ENCODE measurements around the gene MSH2.

The MSH2 gene

DNA sequence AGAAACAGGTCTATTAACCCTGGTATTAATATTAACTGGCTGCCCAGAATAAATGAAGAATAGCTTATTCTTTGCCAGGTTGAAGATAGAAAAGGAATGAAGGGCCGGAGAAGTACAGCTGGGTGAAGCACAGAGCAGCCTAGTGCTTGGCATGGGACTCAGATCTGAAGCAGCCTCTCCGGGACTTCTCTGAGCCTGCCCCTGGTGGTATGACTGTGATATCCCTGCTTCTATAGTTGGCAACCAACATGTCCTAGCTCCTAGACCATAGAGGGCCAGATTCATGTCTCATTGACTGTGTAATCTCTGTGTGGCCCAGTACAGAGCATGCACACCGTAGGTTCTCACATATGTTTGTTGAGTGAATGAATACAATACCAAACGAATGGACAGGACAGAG lies 107.8 kb downstream of the MSH2 start:
- no peak for DNase-seq

DNA sequence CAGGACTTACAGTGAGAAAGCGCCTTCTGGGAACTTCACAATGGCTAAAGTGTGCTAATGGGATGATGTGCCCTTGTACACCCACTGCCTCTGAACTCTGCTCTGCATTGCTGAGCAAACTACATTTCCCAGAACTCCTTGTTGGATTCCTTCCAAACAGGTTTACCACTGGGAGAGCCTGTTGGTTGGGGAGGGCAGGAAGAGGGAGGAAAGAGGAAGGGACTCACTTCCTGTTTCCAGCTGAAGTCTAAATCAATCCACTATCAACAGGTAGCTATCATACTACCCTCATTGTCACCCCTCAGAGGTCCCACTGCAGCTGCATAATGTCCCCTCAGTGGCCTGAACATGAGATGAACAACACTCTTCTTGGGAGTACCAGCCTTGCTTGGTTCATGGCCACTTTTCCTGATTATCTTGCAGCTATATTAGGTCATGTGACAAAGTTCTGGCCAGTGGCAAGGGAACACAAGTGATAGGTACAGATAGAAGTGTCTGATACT lies 109.7 kb downstream of the MSH2 start:
- no peak for DNase-seq

DNA sequence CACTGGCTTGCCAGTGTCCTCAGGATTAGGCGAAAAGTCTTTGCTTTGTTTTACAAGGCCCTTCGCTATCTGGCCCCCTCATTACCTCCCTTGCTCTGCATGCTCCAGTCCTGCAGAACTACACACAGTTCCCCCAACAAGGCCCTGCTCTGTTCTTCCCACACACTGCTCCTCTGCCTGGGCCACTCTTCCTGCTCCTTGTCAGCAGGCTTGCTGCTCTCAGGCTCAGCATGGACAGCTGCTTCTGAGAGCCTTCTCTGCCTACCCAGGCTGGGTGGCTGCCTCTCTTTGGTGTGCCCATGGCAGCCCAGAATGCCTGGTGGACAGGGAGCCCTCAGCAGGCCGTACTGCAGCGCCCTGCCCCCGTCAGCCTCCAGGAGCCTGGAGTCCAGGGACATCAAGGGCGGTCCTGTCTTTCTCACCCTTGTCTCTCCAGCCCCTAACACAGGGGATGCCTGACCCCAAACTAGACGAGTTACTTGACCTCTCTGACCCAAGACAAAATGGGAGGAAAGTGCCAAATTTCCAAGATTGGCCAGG lies 111.1 kb downstream of the MSH2 start:
- no peak for DNase-seq

DNA sequence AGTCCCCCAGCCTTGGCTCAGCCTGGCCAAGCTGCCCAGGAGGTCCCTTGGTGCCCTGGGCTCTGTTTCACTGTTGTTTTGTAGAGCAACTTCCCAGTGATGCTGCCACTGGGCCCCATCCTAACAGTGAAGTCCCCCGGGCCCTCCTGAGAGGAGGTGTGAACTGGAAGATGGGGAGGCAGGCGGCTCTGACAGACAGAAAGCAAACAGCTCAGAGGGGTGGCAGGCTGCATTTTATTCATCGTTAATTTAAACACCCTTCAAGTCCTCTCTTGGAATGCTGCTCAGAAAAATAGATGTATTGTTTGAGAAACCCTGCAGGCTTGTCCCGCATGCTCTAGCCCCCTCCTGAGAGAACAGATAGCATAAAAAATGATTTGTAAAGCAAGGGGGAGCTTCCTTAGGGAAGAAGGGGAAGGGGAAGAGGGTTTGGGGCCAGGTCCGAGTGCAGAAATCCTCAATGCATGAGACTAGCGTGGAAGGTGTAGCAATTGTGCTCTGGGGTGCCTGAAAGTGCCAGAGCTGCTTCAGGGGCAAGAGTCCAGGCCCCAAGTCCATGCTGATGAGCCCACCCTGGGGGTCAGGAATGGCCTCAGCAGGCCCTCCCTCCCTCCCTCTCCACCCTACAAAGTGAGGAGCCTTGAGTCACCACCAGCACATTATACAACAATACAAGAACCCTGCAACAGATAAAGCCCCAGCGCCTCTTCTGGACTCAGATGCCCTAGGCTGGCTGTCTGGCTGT lies 113.6 kb downstream of the MSH2 start:
- DNase-seq = no peak

DNA sequence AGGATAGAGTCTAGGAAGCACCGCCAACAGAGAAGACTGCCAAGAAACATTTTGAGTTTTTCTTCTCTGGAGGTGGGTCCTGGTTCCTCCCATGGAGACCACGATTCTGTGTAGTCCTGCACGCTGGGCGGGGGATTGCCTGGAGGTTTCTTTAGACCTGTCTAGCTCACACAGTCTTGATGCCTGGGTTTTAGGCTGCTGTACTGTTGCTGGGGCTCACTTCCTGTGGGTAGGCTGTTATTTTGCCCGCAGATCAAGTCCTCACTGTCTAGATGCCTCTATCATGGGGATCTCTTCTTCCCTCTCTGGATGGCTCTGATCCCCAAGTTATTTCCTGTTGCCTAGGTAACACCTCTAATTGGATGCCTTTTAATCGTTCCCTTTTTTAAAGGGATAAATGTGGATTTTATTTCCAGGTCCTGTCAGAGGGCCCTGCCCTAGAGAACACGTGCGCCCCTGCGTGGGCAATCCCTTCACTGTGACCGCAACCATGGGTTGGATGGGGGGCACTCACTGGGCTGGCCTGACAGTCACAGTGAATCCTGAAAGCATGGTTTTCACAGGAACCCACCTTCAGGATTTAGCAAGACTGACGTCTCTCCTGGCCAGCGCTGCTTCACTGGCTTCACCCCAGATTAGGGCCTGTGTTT lies 115.7 kb downstream of the MSH2 start:
- no peak for DNase-seq

DNA sequence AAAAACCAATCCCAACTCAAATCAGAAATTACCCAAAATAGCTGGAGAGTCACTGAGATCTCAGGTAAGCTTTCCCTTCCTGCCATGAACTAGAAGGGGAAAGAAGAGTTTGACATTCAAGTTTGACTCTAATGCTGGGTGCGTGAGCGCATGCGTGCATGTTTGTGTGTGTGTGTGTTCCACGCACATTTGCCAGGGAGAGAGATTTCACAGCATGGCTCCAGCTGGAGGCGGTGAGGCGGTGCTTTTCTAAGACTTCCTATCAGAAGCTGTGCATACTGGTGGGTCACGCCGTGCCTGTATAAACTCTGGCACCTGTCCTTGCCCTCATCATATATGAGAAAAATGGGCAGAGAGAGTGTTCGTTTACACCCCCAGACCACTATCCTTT lies 116.2 kb downstream of the MSH2 start:
- no peak for DNase-seq

DNA sequence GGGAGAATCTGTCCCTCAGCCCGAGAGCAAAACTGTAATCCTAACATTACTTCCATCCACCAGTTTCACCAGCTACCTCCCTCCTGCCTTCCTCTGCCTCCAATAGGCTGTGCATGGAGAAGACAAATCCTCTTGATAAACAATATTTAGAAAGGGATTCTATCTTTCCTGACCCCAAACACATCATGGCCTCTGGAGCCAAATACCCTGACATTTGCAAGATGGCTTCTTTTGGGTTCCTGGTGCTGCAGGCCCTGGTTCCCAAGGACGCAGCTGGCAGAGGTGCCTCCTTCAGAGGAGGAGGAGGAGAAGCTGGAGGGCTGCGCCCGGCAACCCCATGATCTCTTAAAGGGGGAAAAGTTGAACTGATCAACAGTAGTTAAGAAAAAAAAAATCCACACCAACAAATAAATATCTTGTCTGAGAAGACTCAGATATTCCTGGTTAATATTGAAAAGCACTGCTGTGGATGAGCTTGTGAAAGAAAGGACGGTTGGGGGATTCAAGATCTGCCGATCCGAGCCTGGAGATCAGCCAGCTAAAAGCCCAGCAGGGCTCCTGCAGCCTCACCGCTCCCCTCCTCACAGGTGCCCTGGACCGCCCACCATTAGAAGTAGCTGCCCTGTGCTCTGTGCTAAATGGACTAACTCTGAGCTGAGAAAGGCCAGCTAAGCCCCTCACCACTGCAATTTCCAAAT lies 116.8 kb downstream of the MSH2 start:
- no peak for DNase-seq

DNA sequence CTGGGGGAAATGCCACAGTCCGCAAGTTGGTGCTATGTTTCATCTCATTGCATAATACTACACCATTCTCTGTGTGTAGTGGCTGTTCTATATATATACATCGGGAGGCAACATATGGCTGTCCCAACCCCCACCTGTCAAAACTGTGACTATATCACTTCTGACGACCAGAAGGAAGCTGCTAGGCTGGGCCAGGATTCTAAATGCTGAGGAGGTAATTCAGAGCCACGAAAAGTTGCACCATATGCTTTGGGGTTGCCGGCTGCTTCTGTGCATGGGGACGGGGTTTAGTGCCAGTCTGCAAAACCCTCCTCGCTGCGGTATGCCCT lies 117.3 kb downstream of the MSH2 start:
- DNase-seq = no peak

DNA sequence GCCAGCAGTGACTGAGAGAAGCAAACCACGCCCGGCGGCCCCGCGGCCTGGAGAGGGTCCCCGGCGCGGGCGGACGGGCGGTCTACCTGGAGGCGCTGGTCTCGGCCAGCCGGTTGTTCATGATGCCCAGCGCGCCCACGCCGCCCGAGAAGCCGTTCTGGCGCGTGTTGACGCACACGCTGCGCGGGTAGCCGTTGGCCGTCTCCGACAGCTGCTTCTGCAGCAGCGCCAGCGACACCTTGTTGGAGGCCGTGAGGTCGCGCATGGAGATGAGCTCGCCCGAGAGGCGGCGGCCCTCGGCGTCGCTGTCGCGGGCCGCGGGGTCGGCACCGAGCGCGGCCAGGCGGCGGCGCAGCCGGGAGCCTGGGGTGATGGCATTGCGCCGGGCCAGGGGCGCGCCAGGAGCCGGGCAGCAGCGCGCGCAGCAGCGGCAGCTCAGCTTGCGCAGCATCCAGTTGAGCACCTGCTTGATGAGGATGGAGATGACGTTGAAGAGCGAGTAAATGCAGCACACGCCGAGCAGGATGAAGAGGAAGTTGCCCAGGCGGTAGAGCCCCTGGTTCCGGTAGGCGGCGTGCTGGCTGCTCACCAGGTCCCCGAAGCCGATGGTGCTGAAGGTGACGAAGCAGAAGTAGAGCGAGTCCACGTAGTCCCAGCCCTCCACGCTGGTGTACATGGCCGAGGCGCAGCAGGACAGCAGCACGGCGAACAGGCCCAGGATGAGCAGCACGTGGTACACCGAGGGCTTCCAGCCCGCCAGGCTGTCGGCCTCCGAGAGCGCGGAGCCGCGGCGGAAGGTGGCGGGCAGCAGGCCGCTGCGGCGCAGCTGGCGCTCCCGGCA lies 118.1 kb downstream of the MSH2 start:
- DNase-seq = peak; percentile 55

DNA sequence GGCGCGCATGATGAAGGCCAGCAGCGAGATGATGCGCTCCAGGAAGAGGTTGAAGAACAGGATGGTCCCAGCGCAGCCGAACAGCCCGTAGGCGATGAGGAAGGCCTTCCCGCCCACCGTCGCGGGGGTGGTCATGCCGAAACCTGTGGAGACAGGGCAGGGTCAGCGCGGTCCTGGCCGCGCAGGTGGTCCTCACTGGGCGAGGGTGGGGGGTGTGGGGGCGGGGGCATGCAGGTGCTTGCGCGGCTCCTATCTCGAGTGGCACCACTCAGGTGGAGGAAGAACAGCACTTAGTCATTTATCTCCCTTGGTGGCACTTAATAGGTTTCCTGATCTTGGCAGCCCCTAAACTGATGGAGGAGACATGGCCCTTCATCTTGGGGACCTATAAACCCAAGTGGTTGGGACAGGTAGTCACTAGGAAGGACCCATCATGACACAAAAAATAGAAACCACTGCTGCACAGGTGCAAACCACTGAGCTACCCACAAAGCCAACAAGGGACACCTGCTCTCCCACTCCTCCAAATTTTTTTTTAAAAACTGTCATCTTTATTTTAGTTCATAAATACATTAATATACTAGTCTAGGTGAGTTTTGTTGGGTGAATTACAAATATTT lies 118.8 kb downstream of the MSH2 start:
- DNase-seq = peak; percentile 3

DNA sequence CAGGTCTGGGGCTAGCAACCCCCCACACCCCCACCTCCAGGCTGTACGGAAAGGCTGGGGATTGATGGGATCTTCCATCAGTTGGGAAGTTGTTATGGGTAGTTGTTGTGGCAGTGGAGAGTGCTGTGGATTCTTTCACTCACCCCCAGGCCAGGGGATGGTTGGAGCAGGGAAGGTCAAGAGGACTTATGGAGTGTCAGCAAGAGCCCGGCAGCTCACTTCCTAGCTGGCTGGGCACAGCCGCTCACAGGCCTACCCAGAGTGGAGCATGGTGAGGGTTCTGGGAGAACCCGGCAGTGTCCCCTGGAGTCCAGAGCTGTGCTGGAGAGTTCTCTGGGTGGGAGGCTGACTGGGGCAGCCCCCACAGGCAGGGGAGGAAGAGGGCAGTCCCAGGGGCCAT lies 122.2 kb downstream of the MSH2 start:
- DNase-seq = no peak

DNA sequence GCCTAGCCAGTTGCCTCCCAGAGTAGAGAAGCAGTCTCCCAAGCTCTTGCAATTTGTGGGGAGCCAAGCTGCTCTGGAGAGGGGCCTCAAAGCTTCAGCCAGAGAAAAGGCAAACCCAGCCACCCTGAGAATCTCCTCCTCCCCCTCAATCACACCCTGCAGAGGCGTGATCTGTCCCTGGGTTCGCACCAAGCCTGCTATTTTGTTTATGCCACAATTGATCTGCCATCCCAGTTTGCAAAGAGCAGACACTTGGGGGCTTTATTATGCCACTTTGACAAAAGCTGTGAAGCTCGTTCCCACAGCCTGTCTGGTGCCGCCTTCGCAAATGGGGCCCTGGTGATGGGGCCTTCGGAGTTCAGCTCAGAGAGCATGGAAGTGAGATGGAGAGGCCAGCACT lies 125.5 kb downstream of the MSH2 start:
- no peak for DNase-seq

DNA sequence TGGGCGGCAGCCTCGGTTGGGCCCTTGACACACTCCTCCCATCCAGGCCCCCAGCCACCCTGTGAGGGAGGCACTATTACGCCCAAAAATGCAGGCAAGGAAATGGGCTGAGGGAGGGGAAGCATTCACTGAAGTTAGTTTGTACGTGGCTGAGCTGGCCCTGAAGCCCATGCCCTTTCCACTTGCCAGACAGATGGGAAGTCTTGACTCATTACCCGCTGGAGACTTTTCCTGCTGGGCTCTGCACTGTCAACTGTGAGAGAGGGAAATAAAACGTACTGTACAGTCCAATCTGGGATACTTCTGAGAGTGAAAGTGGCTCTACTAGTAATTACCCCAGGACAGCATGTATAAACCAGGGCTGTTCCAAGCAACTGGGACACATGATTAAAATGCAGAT lies 125.9 kb downstream of the MSH2 start:
- no peak for DNase-seq

DNA sequence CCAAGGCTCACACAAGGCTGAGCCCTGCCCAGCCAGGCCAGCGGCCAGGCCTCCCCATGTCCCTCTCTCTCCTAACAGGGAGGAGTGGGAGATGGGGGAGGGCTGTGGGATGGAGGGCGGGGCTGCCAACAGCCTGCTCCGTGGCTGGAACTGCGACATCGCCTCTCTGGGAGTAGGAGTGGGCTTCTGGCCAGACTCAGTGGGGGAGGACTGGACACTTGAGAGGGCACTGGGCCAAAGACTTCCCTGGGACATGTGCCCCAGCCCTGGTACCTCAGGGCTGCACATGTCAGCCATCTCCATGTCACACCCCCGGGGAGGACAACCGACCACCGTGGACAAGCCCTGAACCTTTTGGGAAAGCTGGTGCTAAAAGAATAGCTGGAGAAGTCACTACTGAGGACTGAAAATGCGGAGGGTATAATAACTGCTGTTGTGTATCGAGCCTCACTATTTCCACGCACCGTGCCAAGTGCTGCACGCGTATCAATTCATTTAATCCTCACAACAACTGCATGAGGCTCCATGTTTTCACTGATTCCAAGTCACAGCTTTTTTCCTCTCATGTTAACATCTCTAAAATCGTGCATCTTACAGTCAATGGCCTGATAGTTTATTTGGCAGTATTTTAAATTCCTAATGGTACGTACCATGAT lies 127.3 kb downstream of the MSH2 start:
- DNase-seq = no peak

DNA sequence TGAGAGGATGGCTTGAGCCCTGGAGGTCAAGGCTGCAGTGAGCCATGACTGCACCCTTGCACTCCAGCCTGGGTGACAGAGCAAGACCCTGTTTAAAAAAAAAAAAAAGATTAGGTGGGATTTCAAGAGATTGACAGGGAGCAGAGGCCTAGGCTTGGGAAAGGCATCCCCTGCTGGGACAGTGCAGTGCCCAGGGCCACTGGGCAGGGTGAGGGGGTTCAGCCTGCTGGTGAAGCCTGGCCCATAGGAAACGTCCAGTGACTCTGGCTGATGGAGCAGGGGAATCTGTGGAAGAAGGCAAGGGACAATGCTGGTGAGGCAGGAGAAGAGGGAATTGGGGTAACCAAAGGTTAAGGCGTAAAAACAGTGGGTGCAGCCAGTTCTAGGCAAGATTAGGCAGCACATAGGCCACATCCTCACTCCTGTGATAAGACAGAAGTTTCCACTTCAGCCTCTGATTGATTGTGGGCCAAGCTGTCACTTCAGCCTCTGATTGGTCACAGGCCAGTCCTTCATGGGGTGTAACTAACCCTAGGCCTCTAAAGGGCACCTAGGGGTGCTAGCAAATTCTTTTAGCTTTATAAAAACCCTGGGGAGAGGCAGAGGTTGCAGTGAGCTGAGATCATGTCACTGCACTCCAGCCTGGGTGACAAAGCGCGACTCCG lies 128.6 kb downstream of the MSH2 start:
- DNase-seq = no peak

All from activated T-cell treated with anti-CD3 and anti-CD28 coated beads for 4 hours (primary cell).